Fibroblast of pulmonary artery (primary cell): ENCODE results near the gene TBXAS1.

Experiments
- DNase-seq: peaks from one replicate; pipeline ENCODE4 v3.0.0-alpha.2; 2010; ENCODE audit warnings: low read depth
- H3K4me3 ChIP-seq: replicated peaks from 2 replicates; pipeline ENCODE4 v1.5.1; 2011; ENCODE audit warnings: low read depth, mild to moderate bottlenecking, control low read depth, low read length, moderate library complexity
- CTCF ChIP-seq: IDR thresholded peaks from 2 replicates; pipeline ENCODE4 v1.5.1; 2011; ENCODE audit warnings: mild to moderate bottlenecking, control low read depth, low read length, inconsistent platforms; ENCODE audit errors: missing control alignments

TBXAS1 gene

DNA sequence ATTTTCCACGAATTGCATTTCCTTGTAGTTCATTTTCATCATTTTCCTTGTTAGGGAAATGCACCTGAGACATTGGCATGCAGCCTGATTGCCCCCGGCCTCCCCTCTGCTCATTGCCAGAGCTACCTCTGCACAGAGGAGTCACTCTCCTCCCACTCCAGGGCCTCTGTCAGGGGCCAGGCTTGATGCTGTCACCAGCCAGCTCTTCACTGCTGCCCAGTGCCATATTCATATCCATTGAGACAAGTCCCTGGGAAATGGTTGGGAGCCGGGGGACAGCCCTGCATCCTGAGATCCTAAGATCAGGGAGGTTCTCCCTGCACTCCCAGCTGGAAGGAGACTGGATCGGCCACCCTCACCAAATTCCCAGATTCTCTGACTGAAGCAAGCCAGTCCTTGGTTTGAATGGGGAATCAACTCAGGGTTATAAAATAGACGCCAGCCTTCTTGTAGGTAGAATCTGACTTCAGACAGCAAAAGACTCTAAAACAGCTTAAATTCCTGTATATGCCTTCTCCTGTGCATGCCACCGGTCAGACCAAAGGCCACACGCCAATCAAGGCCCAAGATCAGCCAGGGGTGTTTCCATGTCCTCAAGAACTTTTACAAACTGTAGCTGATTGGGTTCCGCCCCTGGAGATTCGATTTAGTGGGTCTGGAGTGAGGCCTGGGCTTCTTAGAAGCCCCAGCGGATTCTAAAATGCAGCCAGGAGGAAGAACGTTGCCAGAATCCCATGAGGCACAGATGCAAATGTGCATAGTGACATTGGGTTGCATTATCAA, 147.2 kb downstream of the TBXAS1 start:
- TF ChIP-seq CTCF = no peak
- H3K4me3 ChIP-seq = no peak overlapping the region

GRCh38 chr7:139976838-139977656, 148.0 kb downstream of the TBXAS1 start:
- TF ChIP-seq CTCF = no peak
- no peak for DNase-seq
- no peak overlapping the region for H3K4me3 ChIP-seq

More for the DNA sequence above, 147.2 kb downstream of the TBXAS1 start:
- DNase-seq = no peak

DNA sequence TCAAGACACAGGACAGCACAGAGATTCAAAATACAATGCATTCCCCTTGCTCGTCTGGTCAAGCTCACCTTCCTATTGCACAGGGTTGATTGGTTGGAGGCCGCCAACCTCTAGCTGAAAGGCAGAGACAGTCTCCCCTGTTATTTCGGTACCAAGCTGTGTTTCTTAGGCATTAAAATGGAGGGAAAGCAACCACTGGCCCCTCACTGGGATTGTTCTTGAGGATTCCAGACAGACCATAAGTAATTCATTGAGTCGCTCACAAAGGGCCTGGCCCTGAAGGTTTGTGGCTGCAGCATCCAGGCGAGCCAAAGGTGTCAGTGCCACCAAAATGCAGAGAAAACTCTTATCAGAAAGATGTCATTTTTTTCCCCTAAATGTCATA, 152.4 kb downstream of the TBXAS1 start:
- no peak for TF ChIP-seq CTCF
- H3K4me3 ChIP-seq = no peak overlapping the region
- no peak for DNase-seq

GRCh38 chr7:139982927-139983920, 154.2 kb downstream of the TBXAS1 start:
- no peak for DNase-seq
- no peak overlapping the region for H3K4me3 ChIP-seq
- TF ChIP-seq CTCF = no peak

DNA sequence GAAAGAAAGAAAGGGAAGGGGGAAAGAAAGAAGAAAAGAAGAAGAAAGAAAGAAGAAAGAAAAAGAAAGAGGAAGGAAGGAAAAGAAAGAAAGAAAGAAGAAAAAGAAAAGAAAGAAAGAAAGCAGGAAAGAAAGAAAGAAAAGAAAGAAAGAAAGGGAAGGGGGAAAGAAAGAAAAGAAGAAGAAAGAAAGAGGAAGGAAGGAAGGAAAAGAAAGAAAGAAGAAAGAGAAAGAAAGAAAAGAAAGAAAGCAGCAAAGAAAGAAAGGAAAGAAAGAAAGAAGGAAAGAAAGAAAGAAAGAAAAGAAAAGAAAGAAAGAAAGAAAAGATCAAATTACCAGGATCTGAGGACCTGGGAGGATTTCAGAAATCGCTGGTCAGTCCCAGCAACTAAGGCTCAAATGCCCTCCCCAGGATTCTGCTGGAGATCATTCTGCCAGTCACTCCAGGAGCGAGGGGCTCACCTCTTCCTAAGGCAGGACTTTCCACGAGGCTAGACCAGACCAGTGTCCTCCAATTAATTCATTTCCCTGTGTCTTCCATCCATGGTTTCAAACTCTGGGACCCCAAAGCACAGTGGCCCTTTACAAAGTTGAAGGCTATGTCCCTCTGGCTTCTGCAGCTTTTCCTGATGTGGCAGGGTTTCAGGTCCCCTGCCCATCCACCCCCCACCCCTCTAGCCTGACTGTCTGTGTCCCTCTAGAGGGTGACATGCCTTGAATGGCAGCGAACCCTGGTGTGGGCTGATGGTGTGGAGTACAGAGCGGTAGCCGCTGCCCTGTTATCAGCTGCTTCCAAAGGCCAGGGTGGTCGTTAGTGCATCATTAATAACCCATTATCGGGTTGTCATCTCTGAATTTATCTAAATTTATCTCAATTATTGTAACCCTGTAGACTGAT, 155.8 kb downstream of the TBXAS1 start:
- H3K4me3 ChIP-seq = no peak overlapping the region
- TF ChIP-seq CTCF = no peak
- DNase-seq = no peak

DNA sequence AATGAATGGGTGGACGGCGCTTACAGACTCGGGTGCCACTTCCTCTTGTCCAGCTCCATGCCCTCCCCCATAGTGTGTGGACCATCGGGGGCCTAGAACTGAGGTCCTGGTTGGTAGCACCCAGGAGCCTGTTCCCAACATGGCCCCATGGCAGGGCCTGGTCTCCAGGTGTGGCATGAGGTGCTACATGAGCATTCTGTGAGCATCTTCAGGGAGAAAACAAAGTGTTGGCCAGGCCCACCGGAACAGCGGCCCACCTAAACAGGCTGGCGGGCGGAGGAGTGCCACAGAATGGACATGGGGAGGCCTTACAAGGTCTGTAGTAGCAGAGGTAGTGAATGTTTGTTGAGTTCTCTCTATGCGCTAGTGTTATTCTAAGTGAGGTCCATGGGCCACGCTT, 156.7 kb downstream of the TBXAS1 start:
- H3K4me3 ChIP-seq = no peak overlapping the region
- no peak for DNase-seq
- TF ChIP-seq CTCF = no peak
